ENCODE results near the gene CBLB.

CBLB gene

GRCh38 chr3:105678017-105678416 is 190.8 kb downstream of the CBLB start:
- H3K4me3 ChIP-seq (ENCODE audit: low read depth, low read length) = no peak overlapping the region
- TF ChIP-seq CTCF (IDR thresholded peaks at IDR 0.05; ENCODE audit: low read depth, low read length) = no peak

GRCh38 chr3:105676621-105677300 is 192.1 kb downstream of the CBLB start:
- no peak for TF ChIP-seq CTCF (IDR thresholded peaks at IDR 0.05; ENCODE audit: low read depth, low read length)
- H3K4me3 ChIP-seq (ENCODE audit: low read depth, low read length) = no peak overlapping the region

GRCh38 chr3:105674437-105675065 is 194.3 kb downstream of the CBLB start:
- no peak overlapping the region for H3K4me3 ChIP-seq (ENCODE audit: low read depth, low read length)
- no peak for TF ChIP-seq CTCF (IDR thresholded peaks at IDR 0.05; ENCODE audit: low read depth, low read length)

- TF ChIP-seq CTCF (IDR thresholded peaks at IDR 0.05; ENCODE audit: low read depth, low read length) = no peak
- no peak overlapping the region for H3K4me3 ChIP-seq (ENCODE audit: low read depth, low read length)
These were observed 195.8 kb downstream of the CBLB start for GRCh38 chr3:105672996-105673395.

GRCh38 chr3:105662306-105662705 is 206.5 kb downstream of the CBLB start:
- no peak for TF ChIP-seq CTCF (IDR thresholded peaks at IDR 0.05; ENCODE audit: low read depth, low read length)
- no peak overlapping the region for H3K4me3 ChIP-seq (ENCODE audit: low read depth, low read length)

GRCh38 chr3:105661461-105661860 is 207.4 kb downstream of the CBLB start:
- no peak for TF ChIP-seq CTCF (IDR thresholded peaks at IDR 0.05; ENCODE audit: low read depth, low read length)
- no peak overlapping the region for H3K4me3 ChIP-seq (ENCODE audit: low read depth, low read length)

- no peak for TF ChIP-seq CTCF (IDR thresholded peaks at IDR 0.05; ENCODE audit: low read depth, low read length)
- H3K4me3 ChIP-seq (ENCODE audit: low read depth, low read length) = no peak overlapping the region
These were observed 211.9 kb downstream of the CBLB start for GRCh38 chr3:105656651-105657504.

Measured in WI38 (cell line).